ENCODE data around the gene BICRAL.
"Not testable (repeated sequence)": the region's sequence is repeated elsewhere in the genome, so short reads cannot be mapped to it uniquely, and the experiment has no call there.

DNA sequence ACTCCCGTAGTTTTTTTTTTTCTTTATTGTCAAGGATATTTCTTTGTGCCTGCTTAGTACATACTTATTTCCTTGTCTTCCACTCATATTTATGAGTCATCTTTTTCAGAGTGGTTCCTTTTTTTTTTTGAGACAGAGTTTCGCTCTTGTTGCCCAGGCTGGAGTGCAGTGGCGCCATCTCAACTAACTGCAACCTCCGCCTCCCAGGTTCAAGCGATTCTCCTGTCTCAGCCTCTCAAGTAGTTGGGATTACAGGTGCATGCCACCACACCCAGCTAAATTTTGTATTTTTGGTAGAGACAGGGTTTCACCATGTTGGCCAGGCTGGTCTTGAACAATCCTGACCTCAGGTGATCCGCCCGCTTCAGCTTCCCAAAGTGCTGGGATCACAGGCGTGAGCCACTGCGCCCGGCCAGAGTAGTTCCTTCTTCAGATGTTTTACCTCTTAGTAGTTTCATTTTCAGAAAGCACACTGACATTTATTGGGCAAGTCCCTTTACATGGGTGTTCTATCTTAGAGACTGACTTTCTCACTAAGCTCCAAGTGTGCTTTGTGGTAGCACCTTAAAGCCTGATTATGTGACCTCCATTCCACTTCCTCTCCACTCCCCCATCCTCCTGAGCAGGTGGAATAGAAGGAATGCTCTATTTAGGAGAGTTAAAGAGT is 6.9 kb upstream of the BICRAL start:
- TF ChIP-seq POLR2AphosphoS5, CTCF (IDR thresholded peaks at IDR 0.05): not testable (repeated sequence)

Measured in breast epithelium (tissue), 3 donors.